Measurements from ENCODE around the gene IL36B.

Gene IL36B

DNA sequence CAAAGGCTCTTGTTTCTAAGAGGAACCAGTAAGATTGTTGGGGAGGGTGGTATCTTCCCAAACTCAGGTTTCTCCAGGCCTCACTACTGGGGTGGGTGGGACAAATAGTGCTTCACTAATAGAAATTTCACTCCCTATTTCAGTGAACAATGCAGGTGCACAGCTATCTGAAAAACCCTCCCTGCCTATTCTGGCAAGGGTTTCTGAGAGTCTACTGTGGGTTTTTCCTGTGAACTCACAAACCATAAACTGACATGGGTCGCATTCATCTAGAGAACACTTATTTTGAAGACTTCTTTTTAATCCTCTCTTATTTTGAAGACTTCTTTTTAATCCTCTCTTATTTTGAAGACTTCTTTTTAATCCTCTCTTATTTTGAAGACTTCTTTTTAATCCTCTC, 43.0 kb downstream of the IL36B start:
- DNase-seq (ENCODE audit: low read depth), result no peak

DNA sequence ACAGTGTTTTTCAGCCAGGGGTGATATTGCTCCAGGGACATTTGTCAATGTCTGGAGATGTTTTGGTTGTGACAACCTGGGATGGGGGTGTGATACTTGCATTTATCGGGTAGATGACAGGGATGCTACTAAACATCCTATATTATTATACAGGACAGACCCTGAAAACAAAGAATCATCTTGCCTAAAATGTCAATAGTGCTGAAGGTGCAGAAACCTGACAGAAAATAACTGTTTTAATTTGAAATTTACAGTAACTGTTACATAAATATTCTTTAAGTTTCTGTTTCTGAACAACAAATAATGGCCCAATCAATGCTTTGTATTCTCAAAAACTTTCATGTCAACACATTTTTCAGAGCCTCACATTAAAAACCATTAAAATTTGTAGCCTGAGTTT, 45.4 kb downstream of the IL36B start:
- DNase-seq (ENCODE audit: low read depth), result no peak

DNA sequence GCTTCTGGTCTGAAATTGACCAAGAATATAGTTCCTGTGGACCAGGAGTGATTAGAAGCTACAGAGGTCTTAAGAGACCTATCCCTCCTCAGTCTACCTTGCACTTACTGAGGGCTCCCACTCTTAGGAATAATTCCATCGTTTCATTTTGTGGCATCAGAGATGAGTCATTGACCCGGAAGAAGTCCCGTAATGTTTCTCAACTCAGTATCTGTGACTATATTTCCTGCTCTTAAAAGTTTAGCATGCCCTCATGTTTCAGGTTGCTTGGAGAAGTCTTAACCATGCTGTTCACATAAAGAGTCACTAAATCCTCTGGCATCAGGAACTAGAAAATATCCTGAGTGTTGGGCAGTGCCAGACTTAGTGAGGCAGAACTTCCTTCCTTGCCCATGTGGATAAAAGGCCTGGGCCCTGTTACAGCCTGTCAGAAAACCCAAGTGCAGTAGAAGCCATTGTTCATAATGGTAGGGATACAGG, 47.6 kb downstream of the IL36B start, which contains the start of gene IL36A:
IL36A (plus strand) TSS at position 430 of the 480 bp plus-strand sequence. CDS start 413 bp downstream, outside the sequence.
- DNase-seq (ENCODE audit: low read depth), result no peak

DNA sequence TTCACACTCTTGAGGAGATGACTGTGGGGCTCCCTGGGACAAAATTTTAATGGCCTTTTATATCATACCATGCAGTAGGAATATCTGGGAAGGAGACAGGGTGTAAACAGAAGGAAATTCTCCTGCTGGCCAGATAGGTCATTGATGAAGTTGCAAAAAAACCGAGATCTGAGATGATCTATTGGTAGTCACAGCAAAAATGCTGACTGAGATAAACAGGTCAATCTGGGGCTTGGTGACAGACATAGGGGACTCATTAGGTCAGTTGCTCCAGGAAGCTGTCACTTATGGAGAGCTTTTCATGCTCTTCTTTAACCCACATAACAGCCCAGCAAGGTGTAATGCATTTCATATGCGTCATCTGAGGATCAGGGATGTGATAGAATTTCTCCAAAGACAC, 50.0 kb downstream of the IL36B start:
- no peak for DNase-seq (ENCODE audit: low read depth)

DNA sequence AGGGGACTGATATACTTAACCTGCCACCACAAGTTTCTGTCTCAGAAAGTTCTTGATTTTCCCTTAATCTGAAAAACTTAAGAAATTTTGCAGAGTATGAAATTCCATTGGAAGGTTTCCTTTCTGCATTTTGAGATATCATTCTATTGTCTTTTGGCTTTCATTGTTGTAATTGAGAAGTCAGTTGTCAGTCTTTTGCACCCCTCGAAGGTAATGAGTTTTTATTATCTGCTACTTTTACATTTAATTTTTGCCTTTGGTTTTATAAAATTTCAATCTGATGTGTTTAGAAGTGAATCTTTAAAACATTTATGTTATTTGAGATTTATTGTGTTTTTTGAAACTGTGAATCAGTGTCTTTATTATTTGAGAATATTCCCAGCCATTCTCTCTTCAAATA, 52.2 kb downstream of the IL36B start:
- no peak for DNase-seq (ENCODE audit: low read depth)

DNA sequence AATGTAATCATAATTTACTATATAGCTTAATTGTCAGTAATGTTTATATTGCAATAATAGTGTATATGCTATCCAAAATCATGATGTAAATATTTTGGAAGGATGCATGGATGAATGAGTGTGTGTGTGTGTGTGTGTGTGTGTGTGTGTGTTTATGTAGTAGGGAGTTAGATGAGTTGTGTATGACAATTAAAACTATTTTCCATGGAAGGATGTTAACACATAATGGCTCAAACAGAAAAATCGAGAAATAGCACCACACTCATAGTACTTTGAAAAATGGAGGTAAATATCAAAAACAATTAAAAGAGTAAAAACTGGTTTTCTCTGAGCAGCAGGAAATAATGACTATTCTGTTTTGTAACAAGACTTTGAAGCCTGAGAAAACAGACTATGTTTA, 55.5 kb downstream of the IL36B start:
- DNase-seq (ENCODE audit: low read depth), result no peak

DNA sequence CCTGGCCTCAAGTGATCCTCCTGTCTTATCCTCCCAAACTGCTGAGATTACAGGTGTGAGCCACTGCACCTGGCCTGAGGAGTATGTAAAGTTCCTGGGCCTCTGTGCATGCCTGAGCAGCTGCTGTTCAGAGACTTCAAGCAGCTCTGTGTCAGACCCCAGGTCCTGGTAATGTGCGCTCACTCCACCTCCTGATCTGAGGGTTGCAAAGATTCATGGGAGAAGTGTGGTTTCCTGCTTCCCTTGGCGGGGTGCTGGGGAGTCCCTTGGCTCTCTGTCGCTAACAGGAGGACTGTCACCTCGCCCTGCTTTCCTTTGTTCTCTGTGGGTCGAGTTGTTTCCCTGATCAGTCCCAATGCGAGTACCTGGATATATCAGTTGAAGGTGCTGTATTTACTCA, 56.0 kb downstream of the IL36B start:
- no peak for DNase-seq (ENCODE audit: low read depth)

DNA sequence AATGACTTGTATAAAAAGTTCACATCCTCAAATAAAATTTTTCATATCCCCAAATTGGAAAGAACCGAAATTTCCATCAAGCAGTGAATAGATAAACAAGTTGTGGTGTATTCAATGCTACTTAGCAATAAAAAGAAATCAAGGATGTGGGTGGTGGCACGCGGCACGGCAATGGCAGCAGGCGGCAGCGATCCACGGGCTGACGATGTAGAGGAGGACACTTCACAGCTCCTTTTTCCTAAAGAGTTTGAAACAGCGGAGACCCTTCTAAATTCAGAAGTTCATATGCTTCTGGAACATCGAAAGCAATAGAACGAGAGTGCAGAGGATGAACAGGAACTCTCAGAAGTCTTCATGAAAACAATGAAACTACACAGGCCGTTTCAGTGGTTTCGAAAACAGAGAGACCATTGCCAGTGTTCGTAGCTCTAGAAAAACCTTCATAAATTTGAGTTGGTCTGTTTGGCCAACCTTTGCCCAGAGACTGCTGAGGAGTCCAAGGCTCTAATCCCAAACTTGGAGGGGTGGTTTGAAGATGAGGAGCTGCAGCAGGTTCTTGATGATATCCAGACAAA, 57.2 kb downstream of the IL36B start:
- DNase-seq (ENCODE audit: low read depth), result no peak

DNA sequence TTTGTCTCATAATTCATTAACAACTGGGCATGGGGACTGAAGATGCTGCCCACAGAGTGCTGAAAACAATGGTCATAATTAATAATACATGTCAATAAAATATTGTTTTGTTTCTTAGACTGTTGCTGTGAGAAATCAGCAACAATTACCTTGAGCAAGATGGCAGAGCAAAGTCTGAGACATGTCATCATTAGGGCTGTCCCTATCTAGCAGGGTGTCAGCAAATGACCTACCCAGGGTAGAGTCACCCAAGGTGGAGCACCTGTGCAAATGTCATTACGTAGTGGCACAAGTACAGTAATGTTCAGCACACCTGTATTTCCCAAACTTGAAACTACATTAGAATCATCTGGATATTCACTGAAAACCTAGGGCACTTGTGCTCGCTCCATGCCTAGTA, 58.0 kb downstream of the IL36B start:
- no peak for DNase-seq (ENCODE audit: low read depth)

DNA sequence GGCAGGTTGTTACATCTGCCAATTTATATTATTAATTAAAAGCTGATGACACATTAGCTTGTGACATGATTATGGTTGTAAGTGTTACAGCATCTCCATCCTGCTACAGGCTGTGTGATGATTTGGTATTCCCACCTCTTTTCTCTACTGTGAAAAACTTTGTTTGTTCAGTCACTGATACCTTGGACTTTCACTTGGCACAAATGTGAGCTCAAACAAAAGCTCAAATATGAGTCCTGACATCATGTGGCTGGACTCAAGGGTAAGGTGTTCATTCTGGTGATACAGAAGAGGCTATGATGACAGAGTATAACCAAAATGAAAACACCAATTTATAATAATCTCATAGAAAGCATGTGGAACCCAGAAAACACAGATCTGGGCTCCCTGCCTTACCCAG, 58.8 kb downstream of the IL36B start:
- DNase-seq (ENCODE audit: low read depth), result no peak

DNA sequence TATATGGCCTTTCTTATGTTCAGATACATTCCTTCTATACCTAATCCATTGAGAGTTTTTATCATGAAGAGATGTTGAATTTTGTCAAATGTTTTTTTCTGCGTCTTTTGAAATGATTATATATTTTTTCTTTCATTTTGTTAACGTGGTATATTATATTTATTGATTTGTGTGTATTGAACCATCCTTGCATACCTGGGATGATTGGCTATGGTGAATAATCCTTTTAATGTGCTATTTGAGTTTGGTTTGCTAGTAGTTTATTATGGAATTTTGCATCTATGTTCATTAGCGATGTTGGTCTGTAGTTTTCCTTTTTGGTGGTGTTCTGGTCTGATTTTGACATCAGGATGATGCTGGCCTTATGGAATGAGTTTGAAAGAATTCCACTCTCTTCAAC, 63.1 kb downstream of the IL36B start:
- no peak for DNase-seq (ENCODE audit: low read depth)

DNA sequence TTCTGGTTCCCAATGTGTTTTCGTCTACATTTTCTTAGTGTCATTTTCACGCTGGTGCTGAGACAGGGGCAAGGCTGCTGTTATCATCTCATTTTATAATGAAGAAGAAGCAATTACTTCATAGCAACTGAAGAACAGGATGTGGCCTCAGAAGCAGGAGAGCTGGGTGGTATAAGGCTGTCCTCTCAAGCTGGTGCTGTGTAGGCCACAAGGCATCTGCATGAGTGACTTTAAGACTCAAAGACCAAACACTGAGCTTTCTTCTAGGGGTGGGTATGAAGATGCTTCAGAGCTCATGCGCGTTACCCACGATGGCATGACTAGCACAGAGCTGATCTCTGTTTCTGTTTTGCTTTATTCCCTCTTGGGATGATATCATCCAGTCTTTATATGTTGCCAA, 67.6 kb downstream of the IL36B start:
- DNase-seq (ENCODE audit: low read depth), result no peak

DNA sequence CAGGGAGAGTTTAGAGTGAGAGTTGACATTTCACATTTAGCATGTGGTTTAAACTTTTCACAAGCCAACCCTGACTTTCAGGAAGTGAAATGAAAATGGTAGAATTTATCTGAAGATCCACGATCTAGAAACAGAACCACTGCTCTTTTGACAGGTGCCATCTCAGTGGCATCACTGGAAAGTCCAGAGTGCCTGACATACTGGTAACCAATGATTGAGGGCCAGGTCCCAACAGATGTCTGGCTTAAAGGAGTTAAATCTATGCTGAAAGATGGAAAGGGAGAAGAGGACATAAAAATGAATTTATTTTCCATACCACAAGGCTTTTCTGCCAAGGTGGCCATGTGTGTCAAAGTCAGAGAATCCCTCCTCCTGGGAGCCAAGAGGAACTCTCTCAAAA, 72.1 kb downstream of the IL36B start:
- DNase-seq (ENCODE audit: low read depth), result no peak

DNA sequence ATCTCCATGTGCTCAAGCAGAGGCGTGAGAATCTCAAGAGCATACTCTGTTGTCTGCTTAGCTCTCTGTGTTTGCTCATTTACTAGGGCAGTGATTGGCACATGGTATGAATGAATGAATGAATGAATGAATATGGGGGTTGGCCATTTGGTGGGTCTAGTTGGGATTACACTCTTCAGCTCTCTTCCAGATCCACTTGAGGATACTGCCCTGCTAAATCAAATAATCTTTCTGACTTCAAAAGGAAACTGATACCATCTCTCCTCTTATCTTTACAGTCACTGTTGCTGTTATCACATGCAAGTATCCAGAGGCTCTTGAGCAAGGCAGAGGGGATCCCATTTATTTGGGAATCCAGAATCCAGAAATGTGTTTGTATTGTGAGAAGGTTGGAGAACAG, 72.9 kb downstream of the IL36B start:
- no peak for DNase-seq (ENCODE audit: low read depth)

DNA sequence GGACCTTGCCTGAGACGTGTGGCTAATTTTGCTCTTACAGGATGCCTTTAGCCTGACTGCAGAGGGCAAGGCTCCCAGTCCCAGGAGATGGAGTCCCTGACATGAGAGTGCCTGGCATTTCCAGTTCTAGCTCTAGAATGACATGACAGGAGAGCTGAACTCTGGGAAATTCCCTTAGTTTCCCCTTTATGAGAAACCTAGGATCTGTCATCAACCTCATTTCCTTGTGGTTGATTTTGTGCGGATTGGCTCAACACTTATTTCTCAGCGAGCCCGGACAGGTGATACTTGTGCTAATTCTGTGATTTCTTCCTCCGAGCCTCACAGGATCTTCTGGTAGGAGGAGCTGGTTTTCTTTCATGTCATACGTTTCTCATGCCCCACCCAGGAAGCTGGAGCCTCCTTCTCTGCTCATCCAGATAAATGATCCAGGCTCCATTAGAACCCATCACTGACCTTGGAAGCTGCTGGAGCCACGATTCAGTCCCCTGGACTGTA, 75.1 kb downstream of the IL36B start, which contains the start of gene IL36G:
IL36G (plus strand) TSS at position 448 of the 498 bp plus-strand sequence. CDS start 633 bp downstream, outside the sequence.
- no peak for DNase-seq (ENCODE audit: low read depth)
